Retinal pigment epithelial cell (primary cell): ENCODE results near the gene TARS1.
A peak's percentile ranks its signal among the peaks of the same experiment; 100 is the strongest.

Experiments
- DNase-seq: peaks from one replicate; pipeline ENCODE4 v3.0.0-alpha.2; 2010; ENCODE audit warnings: low read depth
- H3K4me3 ChIP-seq: 2 replicates; pipeline ENCODE4 v1.5.1; 2011; ENCODE audit warnings: mild to moderate bottlenecking, low read length, control low read depth, moderate library complexity
- TF ChIP-seq, protein P1 (sequence below): conservative IDR thresholded peaks from 2 replicates; pipeline ENCODE4 v1.5.1; 2011; ENCODE audit warnings: low read depth, low read length, control low read depth, inconsistent platforms

Gene TARS1

DNA sequence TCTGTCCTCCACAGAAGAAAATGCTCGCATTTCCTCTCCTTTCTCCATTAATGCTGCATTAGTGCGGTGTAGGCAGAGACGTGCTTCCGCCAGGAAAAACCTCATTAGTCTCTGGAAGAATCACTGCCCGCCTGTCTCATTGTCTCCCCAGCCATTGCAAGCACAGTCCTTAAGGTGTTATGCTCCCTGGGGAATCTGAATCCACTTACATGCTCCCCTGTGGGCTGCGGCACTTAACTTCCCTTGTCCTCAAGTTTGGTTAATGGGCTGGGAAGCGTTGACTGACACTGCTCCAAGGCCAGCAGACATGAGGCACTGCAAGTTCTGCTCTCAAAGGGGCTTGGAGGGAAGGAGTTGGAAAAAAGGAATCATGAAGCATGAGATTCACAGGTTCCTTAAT lies 41.6 kb downstream of the TARS1 start:
- TF ChIP-seq, protein P1, sequence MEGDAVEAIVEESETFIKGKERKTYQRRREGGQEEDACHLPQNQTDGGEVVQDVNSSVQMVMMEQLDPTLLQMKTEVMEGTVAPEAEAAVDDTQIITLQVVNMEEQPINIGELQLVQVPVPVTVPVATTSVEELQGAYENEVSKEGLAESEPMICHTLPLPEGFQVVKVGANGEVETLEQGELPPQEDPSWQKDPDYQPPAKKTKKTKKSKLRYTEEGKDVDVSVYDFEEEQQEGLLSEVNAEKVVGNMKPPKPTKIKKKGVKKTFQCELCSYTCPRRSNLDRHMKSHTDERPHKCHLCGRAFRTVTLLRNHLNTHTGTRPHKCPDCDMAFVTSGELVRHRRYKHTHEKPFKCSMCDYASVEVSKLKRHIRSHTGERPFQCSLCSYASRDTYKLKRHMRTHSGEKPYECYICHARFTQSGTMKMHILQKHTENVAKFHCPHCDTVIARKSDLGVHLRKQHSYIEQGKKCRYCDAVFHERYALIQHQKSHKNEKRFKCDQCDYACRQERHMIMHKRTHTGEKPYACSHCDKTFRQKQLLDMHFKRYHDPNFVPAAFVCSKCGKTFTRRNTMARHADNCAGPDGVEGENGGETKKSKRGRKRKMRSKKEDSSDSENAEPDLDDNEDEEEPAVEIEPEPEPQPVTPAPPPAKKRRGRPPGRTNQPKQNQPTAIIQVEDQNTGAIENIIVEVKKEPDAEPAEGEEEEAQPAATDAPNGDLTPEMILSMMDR = no peak
- no peak overlapping the region for H3K4me3 ChIP-seq
- DNase-seq = no peak

DNA sequence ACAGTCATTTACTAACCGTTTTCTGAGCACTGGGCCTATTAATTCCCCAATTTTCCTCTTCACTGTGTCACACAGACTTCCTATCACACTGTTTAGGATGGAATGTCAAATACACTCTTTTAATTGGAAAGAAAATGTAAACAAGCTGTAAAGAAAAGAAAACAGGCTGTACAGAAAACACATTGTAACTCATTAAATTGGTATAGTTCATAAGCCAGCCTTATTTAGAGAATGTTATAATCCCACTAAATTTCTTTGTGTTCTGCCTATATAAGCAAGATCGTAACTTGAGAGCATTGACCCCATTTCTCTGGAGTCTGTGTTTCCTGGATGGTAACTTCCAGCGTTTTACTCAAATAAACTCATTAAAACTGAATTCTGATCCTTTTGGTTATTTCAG lies 46.5 kb downstream of the TARS1 start:
- no peak for DNase-seq
- no peak overlapping the region for H3K4me3 ChIP-seq
- TF ChIP-seq, protein P1 = no peak

DNA sequence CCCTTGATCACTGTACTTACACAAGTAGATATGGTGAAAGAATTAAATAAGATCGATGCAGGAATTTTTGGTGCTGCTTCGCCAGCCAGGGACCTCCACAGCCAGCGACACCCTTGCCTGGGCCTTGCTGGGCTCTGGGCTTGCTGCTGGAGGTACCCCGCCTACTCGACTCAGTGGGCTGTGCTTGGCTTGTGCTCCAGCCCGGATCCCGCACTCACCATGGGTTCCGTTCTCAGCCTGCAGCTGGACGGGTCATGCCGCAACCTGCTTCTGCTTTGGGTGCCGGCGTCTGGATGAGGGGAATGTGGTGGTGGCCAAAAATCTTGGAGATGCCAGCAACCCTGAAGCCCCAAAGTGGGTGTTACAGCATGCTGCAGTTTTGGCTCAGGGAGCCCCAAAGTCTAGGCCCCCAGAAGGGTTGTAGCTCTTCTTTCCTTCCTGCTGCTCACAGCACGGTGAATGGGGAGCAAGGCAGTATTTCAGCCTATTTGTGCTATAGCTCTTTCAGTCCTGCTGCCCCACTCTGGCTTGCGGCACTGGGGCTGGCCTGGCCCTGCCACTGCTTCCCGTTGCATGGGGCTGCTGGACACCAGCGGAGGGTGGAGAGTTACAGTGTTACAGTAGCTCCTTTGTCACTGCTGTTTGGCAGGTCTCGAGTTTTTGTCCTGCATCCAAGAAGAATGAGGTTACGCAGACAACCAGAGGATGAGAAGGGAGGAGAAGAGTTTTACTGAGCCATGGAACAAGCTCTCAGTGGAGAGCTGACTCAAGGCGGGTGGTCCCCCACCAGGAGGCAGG lies 48.0 kb downstream of the TARS1 start:
- H3K4me3 ChIP-seq = no peak overlapping the region
- TF ChIP-seq, protein P1 = no peak
- DNase-seq = no peak

DNA sequence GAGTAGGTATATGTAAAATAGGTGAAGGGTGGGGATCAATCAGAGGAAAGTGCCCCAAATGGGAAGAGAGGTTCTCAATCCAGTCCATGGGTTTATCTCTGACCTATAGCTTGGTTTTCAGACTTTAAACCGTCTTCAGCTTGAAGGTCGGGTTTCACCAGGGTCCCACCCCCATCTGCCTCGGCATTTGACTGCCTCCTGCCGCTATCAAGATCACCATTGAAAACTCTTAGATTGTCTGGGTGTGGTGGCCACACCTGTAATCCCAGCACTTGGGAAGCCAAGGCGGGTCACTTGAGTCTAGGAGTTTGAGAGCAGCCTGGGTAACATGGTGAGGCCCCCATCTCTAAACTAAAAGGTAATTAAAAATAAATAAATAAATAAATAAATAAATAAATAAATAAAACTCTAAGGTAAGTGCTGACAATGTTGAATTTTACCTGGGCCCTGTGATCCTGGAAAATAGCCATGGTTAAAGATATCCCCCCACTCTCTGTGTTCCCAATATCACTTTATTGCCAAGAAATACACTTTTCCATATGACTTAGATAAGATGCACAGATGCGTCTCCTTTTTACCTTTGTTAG lies 48.8 kb downstream of the TARS1 start:
- no peak for DNase-seq
- TF ChIP-seq, protein P1 = no peak
- no peak overlapping the region for H3K4me3 ChIP-seq

DNA sequence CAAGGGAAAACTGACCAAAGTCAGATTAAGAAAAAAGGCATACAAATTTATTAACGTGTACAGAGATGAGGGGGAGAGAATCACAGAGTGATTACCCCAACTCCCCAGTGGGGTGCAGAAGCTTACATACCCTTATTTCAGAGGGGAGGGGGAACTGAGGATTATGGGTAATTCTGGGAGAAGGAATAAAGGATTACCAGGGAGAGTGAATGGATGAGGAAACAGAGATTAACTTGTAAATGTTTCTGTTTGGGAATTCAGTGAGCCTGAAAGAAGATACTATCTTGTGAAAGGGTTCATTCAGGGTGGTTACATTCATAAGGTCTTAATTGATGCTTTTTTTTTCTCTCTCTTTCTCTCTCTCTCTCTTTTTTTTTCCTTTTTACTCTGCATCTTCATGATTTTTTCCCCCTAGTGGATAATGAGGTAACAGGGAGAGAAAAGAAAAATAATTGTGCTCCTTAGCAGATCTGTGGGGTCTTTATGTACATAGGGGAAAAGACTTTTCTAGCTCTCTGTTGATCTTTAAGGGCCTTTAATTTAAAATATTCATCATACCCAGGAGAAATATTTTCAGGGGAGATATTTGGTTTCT lies 49.4 kb downstream of the TARS1 start:
- H3K4me3 ChIP-seq = no peak overlapping the region
- TF ChIP-seq, protein P1 = peak; percentile 34
- DNase-seq = no peak

DNA sequence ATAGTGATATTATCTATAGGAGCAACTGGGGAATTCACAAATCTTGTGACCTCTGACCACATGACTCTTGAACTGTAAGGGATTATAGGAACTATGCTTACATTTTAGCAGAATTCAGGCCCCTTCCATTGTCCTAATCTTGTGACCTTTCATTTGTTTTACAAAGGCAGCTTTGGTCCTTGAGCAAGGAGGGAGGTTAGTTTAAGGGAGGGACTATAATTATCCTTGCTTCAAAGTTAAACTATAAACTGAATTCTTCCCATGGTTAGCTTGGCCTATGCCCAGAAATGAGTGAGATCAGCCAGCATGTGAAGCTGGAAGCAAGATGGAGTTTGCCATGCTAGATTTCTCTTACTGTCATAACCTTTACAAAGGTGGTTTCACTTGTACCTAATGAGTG lies 51.2 kb downstream of the TARS1 start:
- no peak overlapping the region for H3K4me3 ChIP-seq
- DNase-seq = no peak
- TF ChIP-seq, protein P1 = no peak
